Dendritic cell treated with granulocyte-macrophage colony-stimulating factor and Interleukin-4, amounts not matched to agents 40 ng/mL and 50 ng/mL, for 4 days (primary cell): Measurements from ENCODE around the gene ZSWIM8.
A peak's percentile ranks its signal among the peaks of the same experiment; 100 is the strongest.
"Not testable (repeated sequence)": the region's sequence is repeated elsewhere in the genome, so short reads cannot be mapped to it uniquely, and the experiment has no call there.

ENCODE experiments used
- H3K27ac Mint-ChIP-seq: one replicate; pipeline ENCODE4 v1.8.0; 2022; ENCODE audit warnings: mild to moderate bottlenecking, mixed read lengths
- H3K27me3 Mint-ChIP-seq: one replicate; pipeline ENCODE4 v1.8.0; 2022; ENCODE audit warnings: mild to moderate bottlenecking, mixed read lengths
- H3K36me3 Mint-ChIP-seq: one replicate; pipeline ENCODE4 v1.8.0; 2022; ENCODE audit warnings: low read depth, mixed read lengths
- H3K4me1 Mint-ChIP-seq: one replicate; pipeline ENCODE4 v1.8.0; 2022; ENCODE audit warnings: low read depth, mixed read lengths
- H3K4me3 Mint-ChIP-seq: one replicate; pipeline ENCODE4 v1.8.0; 2022; ENCODE audit warnings: mild to moderate bottlenecking, moderate library complexity, mixed read lengths
- H3K9me3 Mint-ChIP-seq: one replicate; pipeline ENCODE4 v1.8.0; 2022; ENCODE audit warnings: mixed read lengths
- intact Hi-C: fragments of 100-400 bp; cut with micrococcal nuclease; formaldehyde crosslinking; loops from one replicate; pipeline ENCODE4 v1.15.0; 2022

The ZSWIM8 gene

DNA sequence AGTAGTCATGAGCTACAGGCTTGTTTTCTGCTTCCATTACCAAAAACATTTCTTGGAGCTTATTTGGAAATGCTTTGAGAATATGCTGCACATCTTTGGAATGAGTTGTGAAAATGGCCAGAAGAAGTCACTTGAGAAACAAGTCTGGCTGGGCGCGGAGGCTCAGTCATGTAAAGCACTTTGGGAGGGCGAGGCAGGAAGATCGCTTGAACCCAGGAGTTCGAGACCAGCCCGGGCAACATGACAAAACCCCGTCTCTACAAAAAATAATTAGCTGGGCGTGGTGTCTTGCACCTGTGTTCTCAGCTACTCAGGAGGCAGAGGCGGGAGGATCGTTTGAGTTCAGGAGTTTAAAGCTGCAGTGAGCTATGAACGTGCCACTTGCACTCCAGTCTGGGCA, 4.4 kb upstream of the ZSWIM8 start:
- H3K9me3 Mint-ChIP-seq: no peaks in the 10 kb centered on the region
- H3K27ac Mint-ChIP-seq: peak overlapping the region; percentile 91
- peak overlapping the region; percentile 90 for H3K4me3 Mint-ChIP-seq
- H3K4me1 Mint-ChIP-seq: peaks cover 29% of the 10 kb centered on the region
- peaks cover 67% of the 10 kb centered on the region for H3K36me3 Mint-ChIP-seq
- no peaks in the 10 kb centered on the region for H3K27me3 Mint-ChIP-seq
- intact Hi-C loops: no loop called here

DNA sequence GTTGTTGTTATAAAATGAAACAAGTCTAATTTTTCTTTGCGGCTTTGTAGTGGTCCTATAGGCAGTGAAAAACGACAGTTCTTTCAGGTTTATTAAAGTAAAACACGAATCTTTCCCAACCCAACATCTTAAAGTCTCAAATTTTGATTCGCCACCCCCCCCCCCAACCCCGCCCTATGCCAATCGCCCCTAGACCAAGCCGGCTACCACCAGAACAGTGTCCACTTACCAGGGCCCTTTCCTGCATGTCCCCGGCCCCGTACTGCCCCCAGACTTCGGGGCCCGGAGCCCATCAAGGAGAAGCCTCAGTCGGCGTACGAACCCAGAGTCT, 3.9 kb upstream of the ZSWIM8 start:
- no peaks in the 10 kb centered on the region for H3K9me3 Mint-ChIP-seq
- no peaks in the 10 kb centered on the region for H3K27me3 Mint-ChIP-seq
- peaks cover 67% of the 10 kb centered on the region for H3K36me3 Mint-ChIP-seq
- peak overlapping the region; percentile 90 for H3K4me3 Mint-ChIP-seq
- H3K4me1 Mint-ChIP-seq: peaks cover 34% of the 10 kb centered on the region
- H3K27ac Mint-ChIP-seq: peak overlapping the region; percentile 91
- intact Hi-C loops: no loop called here

GRCh38 chr10:73781879-73782748, 3.3 kb upstream of the ZSWIM8 start, which contains the start of gene CHCHD1:
Gene CHCHD1, plus strand, starts transcription at chr10:73782048. Its CDS starts 28 bp downstream, at chr10:73782076.
- Mint-ChIP-seq H3K27ac (peak within 1 kb of the TSS; percentile 91), H3K4me1 (peaks cover 40% of the 10 kb centered on the region), H3K27me3 (no peaks in the 10 kb centered on the region), H3K36me3 (peaks cover 64% of the 10 kb centered on the region), H3K4me3 (peak within 1 kb of the TSS; percentile 90), H3K9me3 (no peaks in the 10 kb centered on the region)
- intact Hi-C loops: no loop called here

DNA sequence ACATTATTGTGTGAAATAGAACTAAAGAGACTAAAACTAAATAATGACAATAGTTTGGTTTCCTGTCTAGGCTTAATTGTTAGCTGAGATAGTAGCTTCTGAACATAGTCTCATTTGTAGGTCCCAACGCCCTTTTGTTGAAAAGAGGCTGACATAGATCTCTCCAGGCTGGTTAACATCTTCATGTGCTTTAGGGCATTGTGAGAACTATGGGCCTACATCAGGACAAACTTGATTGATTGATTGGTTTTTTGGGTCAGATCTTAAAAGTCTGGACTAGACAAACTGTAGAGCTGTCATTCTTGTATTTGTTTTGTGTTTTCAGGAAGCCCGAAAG, 2.7 kb upstream of the ZSWIM8 start:
- peaks cover 46% of the 10 kb centered on the region for H3K4me1 Mint-ChIP-seq
- peaks cover 63% of the 10 kb centered on the region for H3K36me3 Mint-ChIP-seq
- H3K27ac Mint-ChIP-seq: peak overlapping the region; percentile 91
- no peaks in the 10 kb centered on the region for H3K9me3 Mint-ChIP-seq
- peak overlapping the region; percentile 90 for H3K4me3 Mint-ChIP-seq
- intact Hi-C loops: no loop called here
- H3K27me3 Mint-ChIP-seq: no peaks in the 10 kb centered on the region

GRCh38 chr10:73785721-73786511, 510 bp downstream of the ZSWIM8 start:
- peak overlapping the region; percentile 93 for H3K4me3 Mint-ChIP-seq
- H3K36me3 Mint-ChIP-seq: peaks cover 64% of the 10 kb centered on the region
- intact Hi-C loops: loop anchor here (1.0 to 2.0 kb wide), 2 partner anchors 42 to 89 kb away; partner anchors contain the start of genes CAMK2G and SEC24C
- no peaks in the 10 kb centered on the region for H3K9me3 Mint-ChIP-seq
- H3K4me1 Mint-ChIP-seq: peaks cover 39% of the 10 kb centered on the region
- H3K27ac Mint-ChIP-seq: peak overlapping the region; percentile 98
- no peaks in the 10 kb centered on the region for H3K27me3 Mint-ChIP-seq

GRCh38 chr10:73786512-73786885, 1.1 kb downstream of the ZSWIM8 start:
- H3K9me3 Mint-ChIP-seq: no peaks in the 10 kb centered on the region
- intact Hi-C loops: no loop called here
- H3K27ac Mint-ChIP-seq: peak overlapping the region; percentile 98
- H3K4me3 Mint-ChIP-seq: peak overlapping the region; percentile 93
- peaks cover 70% of the 10 kb centered on the region for H3K36me3 Mint-ChIP-seq
- H3K4me1 Mint-ChIP-seq: peaks cover 35% of the 10 kb centered on the region
- no peaks in the 10 kb centered on the region for H3K27me3 Mint-ChIP-seq

DNA sequence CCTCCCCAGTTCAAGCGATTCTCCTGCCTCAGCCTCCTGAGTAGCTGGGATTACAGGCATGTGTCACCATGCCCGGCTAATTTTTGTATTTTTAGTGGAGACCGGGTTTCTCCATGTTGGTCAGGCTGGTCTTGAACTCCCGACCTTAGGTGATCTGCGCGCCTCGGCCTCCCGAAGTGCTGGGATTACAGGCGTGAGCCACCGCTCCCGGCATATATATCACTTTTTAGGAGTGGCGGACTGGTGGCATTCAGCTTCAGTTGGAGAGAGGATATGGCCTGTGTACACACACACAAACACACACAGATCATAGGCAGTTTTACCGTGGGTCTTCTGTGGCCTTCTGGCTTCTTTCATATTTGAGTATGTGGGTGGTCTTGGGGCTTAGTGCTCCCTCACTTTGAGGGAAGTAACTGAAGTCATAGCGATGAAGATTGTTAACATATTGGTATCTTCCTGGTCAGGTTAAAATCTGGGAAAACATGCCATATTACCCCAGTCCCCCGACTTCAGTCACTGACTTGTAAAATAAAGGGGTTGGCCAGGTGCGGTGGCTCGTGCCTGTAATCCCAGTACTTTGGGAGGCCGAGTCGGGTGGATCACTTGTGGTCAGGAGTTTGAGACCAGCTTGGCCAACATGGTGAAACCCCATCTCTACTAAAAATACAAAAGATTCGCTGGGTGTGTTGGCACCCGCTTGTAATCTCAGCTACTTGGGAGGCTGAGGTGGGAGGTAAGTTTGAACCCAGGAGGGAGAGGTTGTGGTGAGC, 1.8 kb downstream of the ZSWIM8 start:
- peaks cover 71% of the 10 kb centered on the region for H3K36me3 Mint-ChIP-seq
- intact Hi-C loops: not testable (repeated sequence)

GRCh38 chr10:73788864-73789658, 3.7 kb downstream of the ZSWIM8 start:
- Mint-ChIP-seq H3K4me1 (peaks cover 23% of the 10 kb centered on the region), H3K27ac (no peak overlapping the region), H3K27me3 (no peaks in the 10 kb centered on the region), H3K9me3 (no peaks in the 10 kb centered on the region), H3K36me3 (peaks cover 86% of the 10 kb centered on the region), H3K4me3 (no peak overlapping the region)
- intact Hi-C loops: no loop called here

More for the DNA sequence above, 1.8 kb downstream of the ZSWIM8 start:
- H3K27me3 Mint-ChIP-seq, H3K9me3 Mint-ChIP-seq, H3K27ac Mint-ChIP-seq: not testable (repeated sequence)
- Mint-ChIP-seq H3K4me3 (peak overlapping the region; percentile 28), H3K4me1 (peaks cover 35% of the 10 kb centered on the region)

GRCh38 chr10:73789659-73790055, 4.3 kb downstream of the ZSWIM8 start:
- Mint-ChIP-seq H3K27ac (no peak overlapping the region), H3K4me3 (no peak overlapping the region), H3K36me3 (peaks cover 92% of the 10 kb centered on the region), H3K9me3 (no peaks in the 10 kb centered on the region), H3K4me1 (peaks cover 28% of the 10 kb centered on the region), H3K27me3 (no peaks in the 10 kb centered on the region)
- intact Hi-C loops: no loop called here

DNA sequence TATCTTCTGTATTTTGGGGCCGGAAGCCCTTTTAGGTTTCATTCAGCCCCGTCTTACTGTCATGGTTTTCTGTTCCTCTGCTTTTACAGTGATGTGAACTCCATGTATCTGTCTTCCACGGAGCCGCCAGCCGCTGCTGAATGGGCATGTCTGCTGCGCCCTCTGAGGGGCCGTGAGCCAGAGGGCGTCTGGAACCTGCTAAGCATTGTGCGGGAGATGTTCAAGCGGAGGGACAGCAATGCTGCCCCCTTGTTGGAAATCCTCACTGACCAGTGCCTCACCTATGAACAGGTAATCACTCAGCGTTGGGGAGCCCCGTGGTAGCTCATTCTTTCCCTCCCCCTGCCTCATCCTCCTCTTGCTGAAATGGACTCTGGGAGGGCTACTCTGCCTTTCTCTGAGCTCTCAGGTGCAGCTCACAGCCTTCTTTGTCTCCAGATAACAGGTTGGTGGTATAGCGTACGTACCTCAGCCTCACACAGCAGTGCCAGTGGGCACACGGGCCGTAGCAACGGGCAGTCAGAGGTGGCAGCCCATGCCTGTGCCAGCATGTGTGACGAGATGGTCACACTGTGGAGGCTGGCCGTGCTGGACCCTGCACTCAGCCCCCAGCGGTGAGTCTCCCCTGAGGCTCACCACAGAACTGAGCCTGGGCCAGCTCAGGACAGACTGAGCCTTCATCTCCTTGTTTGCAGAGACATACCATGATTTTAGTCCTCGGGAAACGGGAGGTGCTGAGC, 5.7 kb downstream of the ZSWIM8 start:
- no peak overlapping the region for H3K4me3 Mint-ChIP-seq
- H3K27me3 Mint-ChIP-seq: no peaks in the 10 kb centered on the region
- H3K9me3 Mint-ChIP-seq: no peaks in the 10 kb centered on the region
- peaks cover 32% of the 10 kb centered on the region for H3K4me1 Mint-ChIP-seq
- peaks cover 96% of the 10 kb centered on the region for H3K36me3 Mint-ChIP-seq
- no peak overlapping the region for H3K27ac Mint-ChIP-seq
- intact Hi-C loops: no loop called here

- H3K27ac Mint-ChIP-seq: no peak overlapping the region
- peaks cover 99% of the 10 kb centered on the region for H3K36me3 Mint-ChIP-seq
- H3K4me1 Mint-ChIP-seq: peaks cover 23% of the 10 kb centered on the region
- H3K27me3 Mint-ChIP-seq: no peaks in the 10 kb centered on the region
- no peak overlapping the region for H3K4me3 Mint-ChIP-seq
- intact Hi-C loops: no loop called here
- no peaks in the 10 kb centered on the region for H3K9me3 Mint-ChIP-seq
Observed at GRCh38 chr10:73791871-73792400, 6.5 kb downstream of the ZSWIM8 start.

- Mint-ChIP-seq H3K27ac (no peak overlapping the region), H3K9me3 (no peaks in the 10 kb centered on the region), H3K4me1 (peaks cover 10% of the 10 kb centered on the region), H3K4me3 (no peak overlapping the region), H3K36me3 (peaks cover 100% of the 10 kb centered on the region), H3K27me3 (no peaks in the 10 kb centered on the region)
- intact Hi-C loops: no loop called here
Observed at GRCh38 chr10:73793456-73793855, 8.1 kb downstream of the ZSWIM8 start.
